Ectodermal cell (in vitro differentiated cells): ENCODE results near the gene SPEF1.
"Not testable (repeated sequence)": the region's sequence is repeated elsewhere in the genome, so short reads cannot be mapped to it uniquely, and the experiment has no call there.

Source experiments
- H3K27ac ChIP-seq: 2 replicates; pipeline ENCODE4 v1.7.0; 2013; ENCODE audit warnings: mild to moderate bottlenecking, low read depth, low read length; ENCODE audit not compliant: insufficient read depth, poor library complexity, severe bottlenecking
- H3K27me3 ChIP-seq: 2 replicates; pipeline ENCODE4 v1.7.0; 2013; ENCODE audit warnings: mild to moderate bottlenecking, low read length; ENCODE audit not compliant: insufficient read depth, control insufficient read depth, poor library complexity, severe bottlenecking
- H3K36me3 ChIP-seq: one replicate; pipeline ENCODE4 v1.7.0; 2013; ENCODE audit warnings: low read length; ENCODE audit not compliant: control insufficient read depth, insufficient read depth
- H3K4me1 ChIP-seq: one replicate; pipeline ENCODE4 v1.7.0; 2013; ENCODE audit warnings: low read length; ENCODE audit not compliant: control insufficient read depth, insufficient read depth
- H3K4me3 ChIP-seq: 2 replicates; pipeline ENCODE4 v1.7.0; 2013; ENCODE audit warnings: low read depth, low read length, control low read depth; ENCODE audit not compliant: insufficient read depth
- H3K9me3 ChIP-seq: 2 replicates; pipeline ENCODE4 v1.7.0; 2013; ENCODE audit warnings: mild to moderate bottlenecking, low read length, moderate library complexity; ENCODE audit not compliant: control insufficient read depth
- WGBS, 2 experiments: methylation state at CpG; one replicate each; pipeline ENCODE4 v1.1.7; 2013; ENCODE audit warnings: missing lambda C conversion rate in 2 of 2; 5-methylcytosine and 5-hydroxymethylcytosine counted together

The SPEF1 gene

DNA sequence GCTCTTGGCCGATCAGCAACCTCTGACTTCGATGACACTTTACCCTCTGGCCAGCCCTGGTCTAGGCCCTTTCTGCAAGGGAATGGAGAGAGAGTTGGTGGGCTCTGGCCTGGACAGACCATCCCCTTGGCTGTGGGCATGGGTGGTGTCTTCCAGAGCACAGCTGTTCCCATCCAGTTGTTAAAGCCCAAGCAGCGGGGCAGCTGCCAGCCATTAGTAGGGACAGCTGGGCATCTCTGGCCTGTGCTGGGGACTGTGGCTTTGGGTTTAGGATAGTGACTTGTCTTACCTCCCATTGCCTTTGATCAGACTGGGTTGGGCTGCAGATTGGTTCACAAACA lies 17.6 kb upstream of the SPEF1 start:
- Histone ChIP-seq H3K27me3 (peaks cover 30% of the 10 kb centered on the region), H3K4me3 (no peak overlapping the region), H3K4me1 (peaks cover 21% of the 10 kb centered on the region), H3K27ac (no peak overlapping the region), H3K9me3 (no peaks in the 10 kb centered on the region), H3K36me3 (peaks cover 5% of the 10 kb centered on the region)
- WGBS, 2 experiments: 92% methylated on average over 3 of the region's 3 CpGs

DNA sequence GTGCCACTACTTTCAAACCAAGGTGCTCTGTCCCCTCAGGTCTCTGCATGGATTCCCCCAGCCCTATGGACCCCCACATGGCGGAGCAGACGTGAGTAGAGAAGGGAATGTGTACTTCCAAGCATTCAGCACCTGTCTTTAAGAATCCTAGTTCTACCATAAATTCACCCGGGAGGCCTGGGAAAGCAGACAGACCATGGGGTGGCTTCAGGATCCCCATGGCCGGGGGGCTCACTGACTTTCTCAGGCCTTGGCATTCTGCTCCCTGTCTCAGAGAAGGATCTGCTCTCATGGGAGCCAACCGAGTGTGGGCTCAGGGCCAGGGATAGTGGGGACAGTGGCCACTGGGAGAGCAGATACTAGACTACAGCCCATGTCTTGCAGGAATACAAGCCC lies 17.1 kb upstream of the SPEF1 start:
- no peaks in the 10 kb centered on the region for H3K9me3 ChIP-seq
- H3K27ac ChIP-seq: no peak overlapping the region
- H3K4me3 ChIP-seq: no peak overlapping the region
- 86 to 91% methylated on average over 5 of the region's 5 CpGs for WGBS, 2 experiments
- peaks cover 5% of the 10 kb centered on the region for H3K36me3 ChIP-seq
- peaks cover 30% of the 10 kb centered on the region for H3K27me3 ChIP-seq
- peaks cover 21% of the 10 kb centered on the region for H3K4me1 ChIP-seq

DNA sequence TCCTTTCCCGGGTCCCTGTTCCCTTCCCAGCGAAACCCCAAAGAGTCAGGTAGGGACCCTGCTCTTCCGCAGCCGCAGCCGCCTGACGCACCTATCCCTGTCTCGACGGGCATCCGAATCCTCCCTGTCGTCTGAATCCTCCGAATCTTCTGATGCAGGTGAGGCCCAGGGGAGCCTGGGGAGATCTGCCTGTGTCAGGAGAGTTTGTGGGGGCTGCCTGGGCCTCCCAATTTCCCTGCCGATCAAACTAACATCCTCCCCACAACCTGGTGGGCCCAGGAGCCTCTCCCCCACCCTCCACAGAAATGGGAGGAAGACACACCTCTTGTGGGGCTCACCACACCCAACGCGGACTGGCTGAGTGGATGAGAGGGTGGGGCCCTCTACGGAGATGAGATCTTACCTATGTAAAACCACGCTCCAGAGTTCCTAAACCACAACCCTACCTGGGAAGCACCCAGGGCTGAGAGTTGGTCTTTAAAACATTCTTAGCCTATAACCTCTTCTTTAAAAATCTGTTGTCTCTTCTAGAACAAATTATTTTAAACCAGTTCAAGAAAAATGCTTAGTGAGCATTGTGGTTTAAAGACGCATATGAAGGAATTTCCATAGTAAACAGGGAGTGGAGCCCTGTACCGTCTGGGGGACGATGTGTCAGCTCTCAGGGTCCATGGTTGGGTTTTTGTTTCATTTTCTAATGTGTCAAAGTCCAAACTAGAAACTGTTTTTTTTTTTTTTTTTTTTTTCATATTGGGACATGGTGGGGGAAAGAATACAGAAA lies 16.5 kb upstream of the SPEF1 start:
- 82 to 87% methylated on average over 19 of the region's 19 CpGs for WGBS, 2 experiments
- H3K36me3 ChIP-seq: peaks cover 5% of the 10 kb centered on the region
- peaks cover 30% of the 10 kb centered on the region for H3K27me3 ChIP-seq
- no peak overlapping the region for H3K27ac ChIP-seq
- H3K4me1 ChIP-seq: peaks cover 21% of the 10 kb centered on the region
- H3K9me3 ChIP-seq: no peaks in the 10 kb centered on the region
- no peak overlapping the region for H3K4me3 ChIP-seq

GRCh38 chr20:3797226-3797545 lies 15.9 kb upstream of the SPEF1 start:
- 80 to 81% methylated on average over 5 of the region's 5 CpGs for WGBS, 2 experiments
- no peak overlapping the region for H3K27ac ChIP-seq
- peaks cover 30% of the 10 kb centered on the region for H3K27me3 ChIP-seq
- peaks cover 21% of the 10 kb centered on the region for H3K4me1 ChIP-seq
- peak overlapping the region; percentile 52 for H3K4me3 ChIP-seq
- H3K9me3 ChIP-seq: no peaks in the 10 kb centered on the region
- H3K36me3 ChIP-seq: peaks cover 5% of the 10 kb centered on the region

GRCh38 chr20:3796477-3797225 lies 15.4 kb upstream of the SPEF1 start:
- peaks cover 21% of the 10 kb centered on the region for H3K4me1 ChIP-seq
- peaks cover 4% of the 10 kb centered on the region for H3K36me3 ChIP-seq
- H3K27me3 ChIP-seq: peaks cover 30% of the 10 kb centered on the region
- 12% methylated on average over 33 of the region's 33 CpGs for WGBS, 2 experiments
- H3K27ac ChIP-seq: no peak overlapping the region
- no peaks in the 10 kb centered on the region for H3K9me3 ChIP-seq
- H3K4me3 ChIP-seq: peak overlapping the region; percentile 52

- H3K27me3 ChIP-seq: peaks cover 30% of the 10 kb centered on the region
- H3K4me3 ChIP-seq: peak within 1 kb of the TSS; percentile 52
- H3K4me1 ChIP-seq: peaks cover 20% of the 10 kb centered on the region
- H3K36me3 ChIP-seq: no peaks in the 10 kb centered on the region
- WGBS, 2 experiments: 3 to 4% methylated on average over 61 to 64 of the region's 69 CpGs
- H3K9me3 ChIP-seq: no peaks in the 10 kb centered on the region
- H3K27ac ChIP-seq: no peak within 1 kb of the TSS
Measured at GRCh38 chr20:3795511-3796468, 14.5 kb upstream of the SPEF1 start, which contains the start of gene CDC25B. CDC25B (plus strand) TSS chr20:3796310; CDS start chr20:3796532, 222 bp downstream.

- H3K36me3 ChIP-seq: no peaks in the 10 kb centered on the region
- H3K4me3 ChIP-seq: no peak overlapping the region
- peaks cover 30% of the 10 kb centered on the region for H3K27me3 ChIP-seq
- H3K9me3 ChIP-seq: no peaks in the 10 kb centered on the region
- peaks cover 11% of the 10 kb centered on the region for H3K4me1 ChIP-seq
- no peak overlapping the region for H3K27ac ChIP-seq
- 88 to 91% methylated on average over 25 of the region's 25 CpGs for WGBS, 2 experiments
Measured at GRCh38 chr20:3794701-3795420, 13.6 kb upstream of the SPEF1 start.

- H3K36me3 ChIP-seq, H3K4me1 ChIP-seq, H3K27ac ChIP-seq, H3K4me3 ChIP-seq, H3K9me3 ChIP-seq: not testable (repeated sequence)
- peaks cover 30% of the 10 kb centered on the region for H3K27me3 ChIP-seq
- WGBS, 2 experiments: 71 to 88% methylated on average over 1 of the region's 3 CpGs
Measured at GRCh38 chr20:3794168-3794567, 12.9 kb upstream of the SPEF1 start.

- not testable (repeated sequence) for H3K36me3 ChIP-seq, H3K27ac ChIP-seq, H3K9me3 ChIP-seq, H3K4me1 ChIP-seq, H3K4me3 ChIP-seq
- H3K27me3 ChIP-seq: peaks cover 23% of the 10 kb centered on the region
- WGBS, 2 experiments: 90 to 93% methylated on average over 4 of the region's 4 CpGs
Measured at GRCh38 chr20:3789201-3789600, 8.0 kb upstream of the SPEF1 start.
